ENCODE results near the gene GHRL.
A peak's percentile ranks its signal among the peaks of the same experiment; 100 is the strongest.

GHRL gene

DNA sequence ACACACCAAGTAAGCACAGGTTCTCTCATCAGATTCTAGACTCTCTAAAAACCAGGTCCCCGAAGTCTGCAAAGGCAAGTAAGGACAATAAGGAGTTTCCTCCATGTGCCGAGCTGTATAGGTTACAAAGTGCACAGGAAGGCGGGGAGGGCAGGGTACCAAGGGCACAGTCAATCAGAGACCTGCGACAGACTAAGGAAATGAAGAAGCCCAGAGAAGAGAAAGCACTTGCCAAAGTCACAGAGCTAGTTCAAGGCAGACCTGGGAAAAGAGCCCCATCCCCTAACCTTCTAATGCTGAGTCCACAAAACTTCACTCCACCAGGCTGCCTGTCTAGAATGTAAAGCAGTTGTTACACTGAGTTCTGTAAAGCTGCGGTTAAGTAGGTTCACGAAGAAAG is 26.5 kb upstream of the GHRL start:
- TF ChIP-seq, protein P1, sequence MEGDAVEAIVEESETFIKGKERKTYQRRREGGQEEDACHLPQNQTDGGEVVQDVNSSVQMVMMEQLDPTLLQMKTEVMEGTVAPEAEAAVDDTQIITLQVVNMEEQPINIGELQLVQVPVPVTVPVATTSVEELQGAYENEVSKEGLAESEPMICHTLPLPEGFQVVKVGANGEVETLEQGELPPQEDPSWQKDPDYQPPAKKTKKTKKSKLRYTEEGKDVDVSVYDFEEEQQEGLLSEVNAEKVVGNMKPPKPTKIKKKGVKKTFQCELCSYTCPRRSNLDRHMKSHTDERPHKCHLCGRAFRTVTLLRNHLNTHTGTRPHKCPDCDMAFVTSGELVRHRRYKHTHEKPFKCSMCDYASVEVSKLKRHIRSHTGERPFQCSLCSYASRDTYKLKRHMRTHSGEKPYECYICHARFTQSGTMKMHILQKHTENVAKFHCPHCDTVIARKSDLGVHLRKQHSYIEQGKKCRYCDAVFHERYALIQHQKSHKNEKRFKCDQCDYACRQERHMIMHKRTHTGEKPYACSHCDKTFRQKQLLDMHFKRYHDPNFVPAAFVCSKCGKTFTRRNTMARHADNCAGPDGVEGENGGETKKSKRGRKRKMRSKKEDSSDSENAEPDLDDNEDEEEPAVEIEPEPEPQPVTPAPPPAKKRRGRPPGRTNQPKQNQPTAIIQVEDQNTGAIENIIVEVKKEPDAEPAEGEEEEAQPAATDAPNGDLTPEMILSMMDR (IDR thresholded peaks at IDR 0.05; ENCODE audit: low read depth, low read length): no peak
- peak overlapping the region; percentile 100 for H3K4me3 ChIP-seq (ENCODE audit: low read depth, low read length)
- in situ Hi-C loops (cut with HindIII; ENCODE audit: low sequenced_read_pairs): no loop called here
- DNase-seq (ENCODE audit: low read depth, low spot score): no peak

GRCh38 chr3:10317961-10318350 is 25.2 kb upstream of the GHRL start:
- in situ Hi-C loops (cut with HindIII; ENCODE audit: low sequenced_read_pairs): no loop called here
- TF ChIP-seq, protein P1 (IDR thresholded peaks at IDR 0.05; ENCODE audit: low read depth, low read length): no peak

GRCh38 chr3:10317311-10317960 is 24.7 kb upstream of the GHRL start:
- TF ChIP-seq, protein P1 (IDR thresholded peaks at IDR 0.05; ENCODE audit: low read depth, low read length): no peak
- DNase-seq (ENCODE audit: low read depth, low spot score): no peak
- H3K4me3 ChIP-seq (ENCODE audit: low read depth, low read length): no peak overlapping the region
- in situ Hi-C loops (cut with HindIII; ENCODE audit: low sequenced_read_pairs): no loop called here

More at GRCh38 chr3:10317961-10318350, 25.2 kb upstream of the GHRL start:
- H3K4me3 ChIP-seq (ENCODE audit: low read depth, low read length): no peak overlapping the region
- no peak for DNase-seq (ENCODE audit: low read depth, low spot score)

GRCh38 chr3:10315771-10316344 is 23.1 kb upstream of the GHRL start:
- no peak overlapping the region for H3K4me3 ChIP-seq (ENCODE audit: low read depth, low read length)
- TF ChIP-seq, protein P1 (IDR thresholded peaks at IDR 0.05; ENCODE audit: low read depth, low read length): no peak
- no peak for DNase-seq (ENCODE audit: low read depth, low spot score)
- in situ Hi-C loops (cut with HindIII; ENCODE audit: low sequenced_read_pairs): no loop called here

- in situ Hi-C loops (cut with HindIII; ENCODE audit: low sequenced_read_pairs): no loop called here
- no peak for DNase-seq (ENCODE audit: low read depth, low spot score)
- H3K4me3 ChIP-seq (ENCODE audit: low read depth, low read length): no peak overlapping the region
- TF ChIP-seq, protein P1 (IDR thresholded peaks at IDR 0.05; ENCODE audit: low read depth, low read length): no peak
Measured at GRCh38 chr3:10315101-10315500, 22.4 kb upstream of the GHRL start.

DNA sequence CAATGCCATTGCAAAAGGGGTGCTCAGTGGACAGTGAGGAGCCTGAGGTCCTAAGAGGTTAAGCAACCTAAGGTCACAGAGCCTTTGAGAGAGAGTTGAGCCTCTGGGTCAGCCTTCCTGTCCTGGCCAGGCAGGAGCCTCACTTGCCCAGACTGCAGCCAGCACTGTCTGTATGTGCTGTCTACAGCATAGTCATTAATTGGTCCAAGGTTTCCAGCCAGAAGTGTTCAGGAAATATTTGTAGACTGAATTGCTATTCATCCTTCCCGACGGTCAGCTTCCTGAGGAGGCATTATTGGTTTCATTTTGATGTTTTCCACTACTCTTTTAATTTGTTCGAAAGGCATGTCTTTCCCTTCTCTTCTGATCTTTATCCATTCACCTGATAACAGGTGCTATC is 20.1 kb upstream of the GHRL start:
- TF ChIP-seq, protein P1 (IDR thresholded peaks at IDR 0.05; ENCODE audit: low read depth, low read length): no peak
- in situ Hi-C loops (cut with HindIII; ENCODE audit: low sequenced_read_pairs): no loop called here
- DNase-seq (ENCODE audit: low read depth, low spot score): no peak
- H3K4me3 ChIP-seq (ENCODE audit: low read depth, low read length): no peak overlapping the region

Measured in astrocyte of the spinal cord (primary cell).